ENCODE results near the gene RIMBP3C. TPM values are rescaled to one million over a fixed set of nuclear protein-coding genes. Genes with fewer than 3 reads are reported as not detected.
"Not testable (repeated sequence)": the region's sequence is repeated elsewhere in the genome, so short reads cannot be mapped to it uniquely, and the experiment has no call there.

The RIMBP3C gene
- polyA plus RNA-seq (ENCODE audit: insufficient read length in 3 of 3): under 1 TPM; 0.19 to 0.52 (median 0.30) TPM
- long read RNA-seq, donor 1, full-length matches to known transcripts: 1 of 1 reads
- long read RNA-seq, donor 1, partial matches to known transcripts: 0 of 1 reads
- long read RNA-seq, donor 1, other reads (novel, unspliced or antisense): 0 of 1 reads
- long read RNA-seq, donor 2, full-length matches to known transcripts: 1 of 1 reads
- long read RNA-seq, donor 2, partial matches to known transcripts: 0 of 1 reads
- long read RNA-seq, donor 2, other reads (novel, unspliced or antisense): 0 of 1 reads
- long read RNA-seq, donor 3: 0 reads
- long read RNA-seq, donor 4: 0 reads
- long read RNA-seq, donor 5: 0 reads
- long read RNA-seq, donor 6: 0 reads
- long read RNA-seq, donor 7: 0 reads
- long read RNA-seq, donor 8: 0 reads
- long read RNA-seq, donor 9: 0 reads
- long read RNA-seq, donor 10: 0 reads
- long read RNA-seq, donor 11: 0 reads
- long read RNA-seq, donor 12: 0 reads
- long read RNA-seq, donor 13, full-length matches to known transcripts: 1 of 1 reads
- long read RNA-seq, donor 13, partial matches to known transcripts: 0 of 1 reads
- long read RNA-seq, donor 13, other reads (novel, unspliced or antisense): 0 of 1 reads
- long read RNA-seq, donor 14: 0 reads
- long read RNA-seq, donor 15: 0 reads
- long read RNA-seq, donor 16: 0 reads

GRCh38 chr22:21551361-21551760 lies at the start of gene RIMBP3C:
RIMBP3C (minus strand) TSS chr22:21551461; CDS start chr22:21550976, 485 bp downstream.
- DNase-seq (ENCODE audit: extremely low read depth in 1 of 11, low read depth in 9 of 11, low spot score in 4 of 11): not testable (repeated sequence)

GRCh38 chr22:21599053-21599893 lies 48.0 kb upstream of the RIMBP3C start:
- no peak for DNase-seq (ENCODE audit: extremely low read depth in 1 of 11, low read depth in 9 of 11, low spot score in 4 of 11)

GRCh38 chr22:21598302-21598701 lies 47.0 kb upstream of the RIMBP3C start:
- no peak for DNase-seq (ENCODE audit: extremely low read depth in 1 of 11, low read depth in 9 of 11, low spot score in 4 of 11)

GRCh38 chr22:21596356-21597135 lies 45.3 kb upstream of the RIMBP3C start:
- not testable (repeated sequence) for DNase-seq (ENCODE audit: extremely low read depth in 1 of 11, low read depth in 9 of 11, low spot score in 4 of 11)

- no peak for DNase-seq (ENCODE audit: extremely low read depth in 1 of 11, low read depth in 9 of 11, low spot score in 4 of 11)
Measured at GRCh38 chr22:21594865-21595452, 43.7 kb upstream of the RIMBP3C start.

GRCh38 chr22:21593406-21594232 lies 42.4 kb upstream of the RIMBP3C start:
- no peak for DNase-seq (ENCODE audit: extremely low read depth in 1 of 11, low read depth in 9 of 11, low spot score in 4 of 11)

GRCh38 chr22:21592422-21592821 lies 41.2 kb upstream of the RIMBP3C start:
- DNase-seq (ENCODE audit: extremely low read depth in 1 of 11, low read depth in 9 of 11, low spot score in 4 of 11): no peak

GRCh38 chr22:21591695-21592094 lies 40.4 kb upstream of the RIMBP3C start:
- DNase-seq (ENCODE audit: extremely low read depth in 1 of 11, low read depth in 9 of 11, low spot score in 4 of 11): no peak

- no peak for DNase-seq (ENCODE audit: extremely low read depth in 1 of 11, low read depth in 9 of 11, low spot score in 4 of 11)
Measured at GRCh38 chr22:21590809-21591641, 39.8 kb upstream of the RIMBP3C start.

- no peak for DNase-seq (ENCODE audit: extremely low read depth in 1 of 11, low read depth in 9 of 11, low spot score in 4 of 11)
Measured at GRCh38 chr22:21589396-21589795, 38.1 kb upstream of the RIMBP3C start.

GRCh38 chr22:21587803-21588611 lies 36.7 kb upstream of the RIMBP3C start:
- DNase-seq (ENCODE audit: extremely low read depth in 1 of 11, low read depth in 9 of 11, low spot score in 4 of 11): no peak

GRCh38 chr22:21585389-21585788 lies 34.1 kb upstream of the RIMBP3C start:
- DNase-seq (ENCODE audit: extremely low read depth in 1 of 11, low read depth in 9 of 11, low spot score in 4 of 11): no peak

- no peak for DNase-seq (ENCODE audit: extremely low read depth in 1 of 11, low read depth in 9 of 11, low spot score in 4 of 11)
Measured at GRCh38 chr22:21582801-21583740, 31.8 kb upstream of the RIMBP3C start.

- not testable (repeated sequence) for DNase-seq (ENCODE audit: extremely low read depth in 1 of 11, low read depth in 9 of 11, low spot score in 4 of 11)
Measured at GRCh38 chr22:21581009-21581713, 29.9 kb upstream of the RIMBP3C start.
